IPS DF 6.9 (cell line): ENCODE results near the gene OR1D5.

Source experiments
- DNase-seq: peaks from one replicate; pipeline ENCODE4 v3.0.0-alpha.2; 2013; ENCODE audit warnings: low read depth, low spot score
- H3K27ac ChIP-seq: one replicate; pipeline ENCODE4 v1.5.1; 2013; ENCODE audit warnings: low read length, control low read depth
- H3K27me3 ChIP-seq: 2 replicates; pipeline ENCODE4 v1.6.1; 2013; ENCODE audit warnings: mild to moderate bottlenecking, low read length; ENCODE audit not compliant: control insufficient read depth, insufficient read depth
- H3K36me3 ChIP-seq: 2 replicates; pipeline ENCODE4 v1.6.1; 2013; ENCODE audit warnings: low read length; ENCODE audit not compliant: control insufficient read depth, insufficient read depth
- H3K4me1 ChIP-seq: 2 replicates; pipeline ENCODE4 v1.6.1; 2013; ENCODE audit warnings: low read length; ENCODE audit not compliant: control insufficient read depth, insufficient read depth
- H3K4me3 ChIP-seq: 2 replicates; pipeline ENCODE4 v1.5.1; 2013; ENCODE audit warnings: mild to moderate bottlenecking, low read length
- H3K9me3 ChIP-seq: 2 replicates; pipeline ENCODE4 v1.6.1; 2013; ENCODE audit warnings: low read length, inconsistent platforms; ENCODE audit not compliant: control insufficient read depth, insufficient read depth
- WGBS: extraction: QIAGEN DNeasy Blood & Tissue Kit; methylation state at CpG from one replicate; pipeline ENCODE4 v1.1.7; 2013; ENCODE audit warnings: mixed read lengths, missing lambda C conversion rate; ENCODE audit not compliant: insufficient read length, insufficient coverage; 5-methylcytosine and 5-hydroxymethylcytosine counted together

OR1D5 gene

GRCh38 chr17:3040882-3041281 is 22.5 kb downstream of the OR1D5 start:
- no peak for DNase-seq
- H3K36me3 ChIP-seq = no peaks in the 10 kb centered on the region
- H3K9me3 ChIP-seq = no peaks in the 10 kb centered on the region; the same call in 1 of the 2 replicates
- no CpG with 5 or more reads among the region's 5 CpGs for WGBS
- H3K4me1 ChIP-seq = no peaks in the 10 kb centered on the region
- H3K27ac ChIP-seq = no peak overlapping the region
- no peak overlapping the region for H3K4me3 ChIP-seq
- H3K27me3 ChIP-seq = no peaks in the 10 kb centered on the region

GRCh38 chr17:3039736-3040135 is 23.7 kb downstream of the OR1D5 start:
- no peaks in the 10 kb centered on the region for H3K4me1 ChIP-seq
- H3K4me3 ChIP-seq = no peak overlapping the region
- no peaks in the 10 kb centered on the region; the same call in 1 of the 2 replicates for H3K9me3 ChIP-seq
- no peak overlapping the region for H3K27ac ChIP-seq
- WGBS = no CpG with 5 or more reads among the region's 6 CpGs
- H3K36me3 ChIP-seq = no peaks in the 10 kb centered on the region
- no peak for DNase-seq
- H3K27me3 ChIP-seq = no peaks in the 10 kb centered on the region

GRCh38 chr17:3038941-3039340 is 24.5 kb downstream of the OR1D5 start:
- Histone ChIP-seq H3K4me3 (no peak overlapping the region), H3K4me1 (no peaks in the 10 kb centered on the region), H3K9me3 (no peaks in the 10 kb centered on the region), H3K27me3 (no peaks in the 10 kb centered on the region), H3K36me3 (no peaks in the 10 kb centered on the region), H3K27ac (no peak overlapping the region)
- DNase-seq = no peak
- WGBS = no CpG with 5 or more reads among the region's 5 CpGs

- no peak overlapping the region for H3K27ac ChIP-seq
- no peaks in the 10 kb centered on the region for H3K9me3 ChIP-seq
- no peak for DNase-seq
- peaks cover 10% of the 10 kb centered on the region for H3K36me3 ChIP-seq
- no peak overlapping the region for H3K4me3 ChIP-seq
- WGBS = no CpG with 5 or more reads among the region's 9 CpGs
- no peaks in the 10 kb centered on the region for H3K4me1 ChIP-seq
- no peaks in the 10 kb centered on the region for H3K27me3 ChIP-seq
Measured at GRCh38 chr17:3037259-3037658, 26.1 kb downstream of the OR1D5 start.

- no CpG with 5 or more reads among the region's 6 CpGs for WGBS
- H3K9me3 ChIP-seq = no peaks in the 10 kb centered on the region
Measured at GRCh38 chr17:3036800-3037199, 26.6 kb downstream of the OR1D5 start.

GRCh38 chr17:3035968-3036280 is 27.5 kb downstream of the OR1D5 start:
- H3K27ac ChIP-seq = no peak overlapping the region
- H3K4me1 ChIP-seq = no peaks in the 10 kb centered on the region
- H3K9me3 ChIP-seq = no peaks in the 10 kb centered on the region
- H3K4me3 ChIP-seq = no peak overlapping the region
- H3K36me3 ChIP-seq = peaks cover 11% of the 10 kb centered on the region
- no CpG with 5 or more reads among the region's 7 CpGs for WGBS
- DNase-seq = no peak
- H3K27me3 ChIP-seq = no peaks in the 10 kb centered on the region

More at GRCh38 chr17:3036800-3037199, 26.6 kb downstream of the OR1D5 start:
- H3K4me3 ChIP-seq = no peak overlapping the region
- no peak for DNase-seq
- H3K36me3 ChIP-seq = peaks cover 10% of the 10 kb centered on the region
- no peaks in the 10 kb centered on the region for H3K27me3 ChIP-seq
- no peak overlapping the region for H3K27ac ChIP-seq
- no peaks in the 10 kb centered on the region for H3K4me1 ChIP-seq

GRCh38 chr17:3035256-3035967 is 28.0 kb downstream of the OR1D5 start:
- Histone ChIP-seq H3K4me3 (no peak overlapping the region), H3K36me3 (peaks cover 14% of the 10 kb centered on the region), H3K9me3 (no peaks in the 10 kb centered on the region), H3K27ac (no peak overlapping the region), H3K4me1 (no peaks in the 10 kb centered on the region), H3K27me3 (no peaks in the 10 kb centered on the region)
- DNase-seq = no peak
- WGBS = no CpG with 5 or more reads among the region's 13 CpGs

GRCh38 chr17:3034578-3034920 is 28.9 kb downstream of the OR1D5 start:
- Histone ChIP-seq H3K4me3 (no peak overlapping the region), H3K27ac (no peak overlapping the region), H3K4me1 (no peaks in the 10 kb centered on the region), H3K27me3 (no peaks in the 10 kb centered on the region), H3K9me3 (no peaks in the 10 kb centered on the region), H3K36me3 (peaks cover 16% of the 10 kb centered on the region)
- DNase-seq = no peak
- WGBS = no CpG with 5 or more reads among the region's 9 CpGs

- H3K4me3 ChIP-seq = no peak overlapping the region
Measured at GRCh38 chr17:3033741-3034577, 29.4 kb downstream of the OR1D5 start.

GRCh38 chr17:3033248-3033640 is 30.2 kb downstream of the OR1D5 start:
- Histone ChIP-seq H3K9me3 (no peaks in the 10 kb centered on the region), H3K27me3 (no peaks in the 10 kb centered on the region), H3K4me3 (no peak overlapping the region), H3K4me1 (no peaks in the 10 kb centered on the region), H3K27ac (no peak overlapping the region), H3K36me3 (peaks cover 21% of the 10 kb centered on the region)
- no CpG with 5 or more reads among the region's 15 CpGs for WGBS
- DNase-seq = no peak

More at GRCh38 chr17:3033741-3034577, 29.4 kb downstream of the OR1D5 start:
- H3K9me3 ChIP-seq = no peaks in the 10 kb centered on the region
- H3K27ac ChIP-seq = no peak overlapping the region
- no peaks in the 10 kb centered on the region for H3K27me3 ChIP-seq
- no peaks in the 10 kb centered on the region for H3K4me1 ChIP-seq
- DNase-seq = no peak
- peaks cover 21% of the 10 kb centered on the region for H3K36me3 ChIP-seq
- whole genome bisulfite sequencing = no CpG with 5 or more reads among the region's 26 CpGs
